H1 (cell line): ENCODE results near the gene ADPGK. TPM values are rescaled to one million over a fixed set of nuclear protein-coding genes. Genes with fewer than 3 reads are reported as not detected.

Experiments
- CBX8 ChIP-seq: fragments of 300-800, 300-1000 bp; sonication (generic); IDR thresholded peaks from 2 replicates; pipeline ENCODE4 v1.7.1; 2016; ENCODE audit warnings: low read depth, low read length, borderline replicate concordance
- EP300 ChIP-seq, 2 experiments: IDR thresholded peaks; 1 replicate in 1 of 2; 2 replicates in 1 of 2; pipeline ENCODE4 v1.6.1; 2011 to 2012; ENCODE audit warnings: low read depth in 2 of 2, low read length in 2 of 2, mild to moderate bottlenecking in 2 of 2, borderline replicate concordance in 1 of 2, inconsistent platforms in 1 of 2, moderate library complexity in 1 of 2
- GTF2F1 ChIP-seq: IDR thresholded peaks from 2 replicates; pipeline ENCODE4 v1.6.1; 2012; ENCODE audit warnings: low read depth, low read length, improper control_type of control experiment, borderline replicate concordance
- JUND ChIP-seq: IDR thresholded peaks from 2 replicates; pipeline ENCODE4 v1.6.1; 2011; ENCODE audit warnings: mild to moderate bottlenecking, improper control_type of control experiment, low read length
- KDM1A ChIP-seq: fragments of 200-600, 300-600 bp; sonication (generic); IDR thresholded peaks from 2 replicates; pipeline ENCODE4 v1.7.1; 2016; ENCODE audit warnings: mild to moderate bottlenecking, low read length, borderline replicate concordance
- KDM4A ChIP-seq: IDR thresholded peaks from one replicate; pipeline ENCODE4 v1.7.1; 2012; ENCODE audit warnings: low read depth, mild to moderate bottlenecking, moderate library complexity, low read length, inconsistent platforms; ENCODE audit not compliant: severe bottlenecking
- POLR2A ChIP-seq, 2 experiments: IDR thresholded peaks; 1 replicate in 1 of 2; 2 replicates in 1 of 2; pipeline ENCODE4 v1.6.1; 2011; ENCODE audit warnings: low read depth in 2 of 2, low read length in 2 of 2, mild to moderate bottlenecking in 2 of 2; ENCODE audit errors: control extremely low read depth in 1 of 2
- TAF7 ChIP-seq: optimal IDR thresholded peaks from 2 replicates; pipeline ENCODE3; 2011; ENCODE audit warnings: low read depth, mild to moderate bottlenecking, inconsistent platforms, low read length, moderate library complexity, borderline replicate concordance
- TBP ChIP-seq: IDR thresholded peaks from 2 replicates; pipeline ENCODE4 v1.6.1; 2011; ENCODE audit warnings: low read depth, low read length, improper control_type of control experiment
- TCF12 ChIP-seq: IDR thresholded peaks from 2 replicates; pipeline ENCODE4 v1.6.1; 2011; ENCODE audit warnings: low read depth, mild to moderate bottlenecking, low read length
- polyA plus RNA-seq, 7 experiments: library from polyadenylated mRNA; depleted of rRNA in 3 of 7; stranded (reverse) in 5 of 7; unstranded in 2 of 7; fragments of >200 nt in 5 of 7; fragments of 200-250 nt in 2 of 7; gene quantifications; 1 replicate in 5 of 7; 2 replicates in 1 of 7; 4 replicates in 1 of 7; pipeline versions ENCODE4 v1.2.1 to v1.2.3, GENCODE V29; 2011 to 2013; ENCODE audit warnings: missing spikeins in 2 of 7, mixed read lengths in 2 of 7
- total RNA-seq: library from RNA; stranded (reverse); fragmentation: NEBNext Ultra II Directional; extraction: Animal tissue kit (Norgen Biotek cat#: 25700); gene quantifications from 2 replicates; pipeline ENCODE4 v1.2.1, GENCODE V29; 2021

Gene ADPGK
- total and polyA plus RNA-seq, 2 of the 8 experiments (the other 6 are each of a cell fraction or from before 2014, with no cell fraction given): 32.2 to 38.2 TPM

DNA sequence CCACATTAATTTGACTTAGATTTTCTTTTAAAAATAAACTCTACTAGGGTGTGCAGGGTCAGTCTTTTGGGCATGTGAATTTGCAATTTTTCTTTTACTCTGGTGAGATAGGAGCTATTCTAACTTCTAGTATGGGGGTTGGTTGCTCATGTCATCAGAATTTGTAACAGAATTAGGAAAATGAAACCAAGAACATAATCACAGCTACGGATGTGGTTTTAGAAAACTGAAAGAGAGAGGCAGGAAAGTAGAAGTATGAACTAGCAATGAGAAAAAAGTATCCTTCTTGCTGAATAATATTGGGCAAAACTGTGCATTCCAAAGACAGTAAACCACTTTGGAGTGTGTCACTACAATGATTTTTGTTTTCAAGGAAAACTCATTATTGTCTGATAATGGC, 43.3 kb downstream of the ADPGK start (continued):
- no peak for TF ChIP-seq TBP
- no peak for TF ChIP-seq KDM4A
- no peak for TF ChIP-seq TAF7
- no peak for TF ChIP-seq POLR2A (IDR thresholded peaks at IDR 0.05; ENCODE audit: control extremely low read depth in 1 of 2, low read depth in 2 of 2, low read length in 2 of 2)
- TF ChIP-seq GTF2F1: no peak
- TF ChIP-seq JUND: no peak
- no peak for TF ChIP-seq TCF12
- TF ChIP-seq CBX8: no peak
- TF ChIP-seq EP300 (IDR thresholded peaks at IDR 0.05; ENCODE audit: borderline replicate concordance in 1 of 2, low read depth in 2 of 2, low read length in 2 of 2): no peak
- no peak for TF ChIP-seq KDM1A
- TF ChIP-seq, all 59 proteins: peak for 0
